Peyer's patch (tissue), 4 donors: ENCODE data around the gene ERC1.

ENCODE experiments used
- POLR2A ChIP-seq, 2 donors: fragments of 450-650 bp; IDR thresholded peaks; one replicate each; pipeline ENCODE4 v1.5.1; 2017; ENCODE audit warnings: antibody characterized with exemption in 2 of 2, mild to moderate bottlenecking in 2 of 2, moderate library complexity in 2 of 2
- TF ChIP-seq, protein P1 (sequence below), 6 experiments: fragments of 450-650 bp in 4 of 6; fragments of 200-600 bp in 2 of 6; sonication (generic) in 1 of 6; IDR thresholded peaks; one replicate each; pipeline ENCODE4 v1.5.1; 2017 to 2019; ENCODE audit warnings: antibody characterized with exemption in 6 of 6, mild to moderate bottlenecking in 3 of 6, moderate library complexity in 1 of 6

DNA sequence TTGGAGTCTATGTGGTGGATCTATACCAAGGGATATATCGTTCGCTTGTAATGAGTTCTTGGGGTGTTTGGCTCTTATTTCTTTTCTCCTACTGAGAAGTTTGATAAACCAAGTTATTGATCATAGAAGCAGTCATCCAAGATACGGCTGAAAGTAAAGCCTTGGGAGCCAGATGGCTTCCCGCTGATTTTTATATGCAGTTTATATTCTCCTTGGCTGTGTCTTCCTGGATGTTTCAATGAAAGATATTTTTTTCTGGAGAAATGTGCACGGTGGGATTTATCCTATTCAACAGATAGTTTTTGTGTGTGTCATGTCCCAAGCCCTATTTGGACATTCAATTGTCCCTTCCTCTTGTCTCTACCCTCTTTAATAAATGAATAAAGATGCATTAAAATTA, 289.0 kb downstream of the ERC1 start:
- TF ChIP-seq, protein P1, sequence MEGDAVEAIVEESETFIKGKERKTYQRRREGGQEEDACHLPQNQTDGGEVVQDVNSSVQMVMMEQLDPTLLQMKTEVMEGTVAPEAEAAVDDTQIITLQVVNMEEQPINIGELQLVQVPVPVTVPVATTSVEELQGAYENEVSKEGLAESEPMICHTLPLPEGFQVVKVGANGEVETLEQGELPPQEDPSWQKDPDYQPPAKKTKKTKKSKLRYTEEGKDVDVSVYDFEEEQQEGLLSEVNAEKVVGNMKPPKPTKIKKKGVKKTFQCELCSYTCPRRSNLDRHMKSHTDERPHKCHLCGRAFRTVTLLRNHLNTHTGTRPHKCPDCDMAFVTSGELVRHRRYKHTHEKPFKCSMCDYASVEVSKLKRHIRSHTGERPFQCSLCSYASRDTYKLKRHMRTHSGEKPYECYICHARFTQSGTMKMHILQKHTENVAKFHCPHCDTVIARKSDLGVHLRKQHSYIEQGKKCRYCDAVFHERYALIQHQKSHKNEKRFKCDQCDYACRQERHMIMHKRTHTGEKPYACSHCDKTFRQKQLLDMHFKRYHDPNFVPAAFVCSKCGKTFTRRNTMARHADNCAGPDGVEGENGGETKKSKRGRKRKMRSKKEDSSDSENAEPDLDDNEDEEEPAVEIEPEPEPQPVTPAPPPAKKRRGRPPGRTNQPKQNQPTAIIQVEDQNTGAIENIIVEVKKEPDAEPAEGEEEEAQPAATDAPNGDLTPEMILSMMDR (IDR thresholded peaks at IDR 0.05), result no peak
- TF ChIP-seq POLR2A (IDR thresholded peaks at IDR 0.05), result no peak
